ENCODE results near the gene ARHGAP26. TPM values are rescaled to one million over a fixed set of nuclear protein-coding genes. Genes with fewer than 3 reads are reported as not detected.

Gene ARHGAP26
- total and polyA plus RNA-seq, 12 donors = 7.5 to 45.8 (median 37.2) TPM

DNA sequence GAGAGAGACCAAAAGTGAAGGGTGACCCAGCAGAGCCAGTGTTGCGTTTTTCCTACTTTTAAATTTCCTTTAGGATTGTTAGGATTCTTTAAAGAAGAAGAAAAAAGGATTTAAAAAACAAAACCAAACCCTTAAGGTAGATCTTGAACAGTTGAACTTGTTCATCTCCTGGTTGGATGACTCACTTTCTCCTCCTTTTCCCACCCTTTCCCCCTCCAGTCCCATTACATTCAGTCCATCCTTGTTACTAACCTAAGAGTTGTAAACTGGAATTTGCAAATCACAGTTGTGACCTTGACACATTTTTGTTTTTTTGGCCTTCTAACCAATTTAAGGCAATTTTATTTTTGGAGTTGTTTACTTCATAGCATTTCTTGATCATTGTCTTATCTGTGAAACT lies 289.2 kb downstream of the ARHGAP26 start:
- Histone ChIP-seq H3K4me3 (no peak overlapping the region), H3K27me3 (no peaks in the 10 kb centered on the region), H3K36me3 (peaks cover 0 to 51% (median 0%) of the 10 kb centered on the region in 9 donors), H3K27ac (peak overlapping the region in 7 of 10 donors; percentile 1 to 79 (median 33)), H3K4me1 (peaks cover 9 to 75% (median 63%) of the 10 kb centered on the region in 9 donors), H3K9me3 (no peaks in the 10 kb centered on the region)
- TF ChIP-seq, protein P1, sequence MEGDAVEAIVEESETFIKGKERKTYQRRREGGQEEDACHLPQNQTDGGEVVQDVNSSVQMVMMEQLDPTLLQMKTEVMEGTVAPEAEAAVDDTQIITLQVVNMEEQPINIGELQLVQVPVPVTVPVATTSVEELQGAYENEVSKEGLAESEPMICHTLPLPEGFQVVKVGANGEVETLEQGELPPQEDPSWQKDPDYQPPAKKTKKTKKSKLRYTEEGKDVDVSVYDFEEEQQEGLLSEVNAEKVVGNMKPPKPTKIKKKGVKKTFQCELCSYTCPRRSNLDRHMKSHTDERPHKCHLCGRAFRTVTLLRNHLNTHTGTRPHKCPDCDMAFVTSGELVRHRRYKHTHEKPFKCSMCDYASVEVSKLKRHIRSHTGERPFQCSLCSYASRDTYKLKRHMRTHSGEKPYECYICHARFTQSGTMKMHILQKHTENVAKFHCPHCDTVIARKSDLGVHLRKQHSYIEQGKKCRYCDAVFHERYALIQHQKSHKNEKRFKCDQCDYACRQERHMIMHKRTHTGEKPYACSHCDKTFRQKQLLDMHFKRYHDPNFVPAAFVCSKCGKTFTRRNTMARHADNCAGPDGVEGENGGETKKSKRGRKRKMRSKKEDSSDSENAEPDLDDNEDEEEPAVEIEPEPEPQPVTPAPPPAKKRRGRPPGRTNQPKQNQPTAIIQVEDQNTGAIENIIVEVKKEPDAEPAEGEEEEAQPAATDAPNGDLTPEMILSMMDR (IDR thresholded peaks at IDR 0.05) = no peak
- intact Hi-C loops (cut with DNase I) = loop anchor here in 1 of 10 donors (10.0 kb wide), 1 partner anchor 55 kb away; no protein-coding TSS in a partner anchor
- ATAC-seq (no peak), DNase-seq (no peak)
- 96% methylated on average over 1 of the region's 1 CpG for WGBS, 2 donors

DNA sequence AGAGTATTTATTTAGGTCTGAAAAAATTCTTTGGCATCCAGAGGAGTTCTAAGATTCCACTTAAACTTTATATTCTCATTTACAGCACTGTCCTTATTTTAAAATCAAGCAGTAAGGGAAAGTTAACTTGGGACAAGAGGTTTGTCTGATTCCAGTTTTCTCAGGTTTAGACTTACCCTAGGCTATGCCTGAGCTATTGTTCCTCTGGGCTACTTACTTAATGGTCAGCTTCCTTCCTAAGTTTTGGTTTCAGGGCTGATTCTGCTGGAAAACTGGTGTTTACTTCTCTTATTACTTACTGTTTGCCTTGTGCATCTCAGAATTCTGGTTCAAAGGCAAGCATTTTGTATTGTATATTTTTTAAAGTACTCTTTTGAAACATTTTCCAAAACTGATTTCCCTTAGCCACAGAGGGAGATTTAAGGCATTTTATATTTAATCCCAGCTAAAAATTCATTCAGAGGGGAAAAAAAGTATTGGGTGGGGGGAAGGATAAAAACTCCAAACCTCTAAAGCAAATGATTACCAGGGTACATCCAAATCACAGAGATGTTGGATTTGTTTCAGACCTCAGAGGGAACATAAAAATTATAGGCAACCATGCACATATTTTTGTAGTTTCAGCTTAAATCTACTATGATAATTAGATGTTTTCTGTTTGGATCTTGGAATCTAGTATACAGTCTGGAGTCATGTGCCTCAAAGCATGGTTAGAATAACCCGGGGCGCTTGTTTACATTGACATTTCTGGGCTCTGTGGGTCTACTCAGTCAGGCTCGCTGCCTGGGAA lies 290.0 kb downstream of the ARHGAP26 start:
- TF ChIP-seq, protein P1 (IDR thresholded peaks at IDR 0.05) = no peak
- 86 to 91% methylated on average over 3 of the region's 3 CpGs for WGBS, 2 donors
- Histone ChIP-seq H3K36me3 (peaks cover 0 to 43% (median 0%) of the 10 kb centered on the region in 9 donors), H3K4me1 (peaks cover 9 to 76% (median 67%) of the 10 kb centered on the region in 9 donors), H3K27me3 (no peaks in the 10 kb centered on the region), H3K9me3 (no peaks in the 10 kb centered on the region), H3K27ac (peak overlapping the region in 7 of 10 donors; percentile 1 to 79 (median 33)), H3K4me3 (no peak overlapping the region)
- ATAC-seq (no peak), DNase-seq (no peak)
- intact Hi-C loops (cut with DNase I) = loop anchor here in 3 of 10 donors (5.0 to 10.0 kb wide), 4 partner anchors 53 to 135 kb away; no protein-coding TSS in a partner anchor

DNA sequence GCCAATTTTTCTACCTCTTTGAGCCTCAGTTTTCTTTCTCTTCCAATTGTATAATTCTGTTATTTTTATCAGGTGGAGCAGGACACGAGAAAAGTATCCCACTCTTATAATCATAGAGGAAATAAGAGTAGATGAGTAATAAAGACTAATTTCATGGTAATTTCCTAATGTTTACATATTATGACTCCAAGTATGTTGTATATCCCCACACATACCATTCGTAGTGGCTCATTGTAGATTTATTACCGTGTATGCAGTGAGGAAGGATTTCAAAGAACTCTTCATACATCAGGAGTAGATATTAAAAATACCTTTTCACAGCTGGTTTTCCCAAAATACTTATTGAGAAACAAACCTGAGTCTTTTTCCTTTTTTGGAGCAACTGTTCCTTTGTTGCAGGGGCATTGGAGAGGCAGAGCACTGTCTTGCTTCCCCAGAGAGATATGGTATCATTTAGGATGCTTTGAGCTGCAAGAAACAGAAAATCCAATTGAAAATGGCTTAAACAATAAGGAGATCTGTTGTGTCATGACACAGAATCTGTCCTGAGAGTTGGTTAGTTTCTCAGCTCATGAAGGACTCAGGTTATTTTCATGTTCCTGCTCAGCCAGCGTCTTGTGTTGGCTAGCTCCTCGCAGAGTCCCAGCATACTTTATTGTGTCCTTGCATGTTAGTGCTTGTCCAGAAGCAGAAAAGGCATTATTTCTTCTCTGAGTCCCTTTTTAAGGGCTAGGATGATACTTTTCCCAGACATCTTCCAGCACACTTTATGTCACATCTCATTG lies 291.2 kb downstream of the ARHGAP26 start:
- H3K27ac ChIP-seq = peak overlapping the region in 1 of 10 donors; percentile 79
- no peak overlapping the region for H3K4me3 ChIP-seq
- 81 to 88% methylated on average over 5 of the region's 5 CpGs for WGBS, 2 donors
- peaks cover 9 to 82% (median 69%) of the 10 kb centered on the region in 9 donors for H3K4me1 ChIP-seq
- H3K9me3 ChIP-seq = no peaks in the 10 kb centered on the region
- H3K36me3 ChIP-seq = peaks cover 0 to 40% (median 0%) of the 10 kb centered on the region in 9 donors
- H3K27me3 ChIP-seq = no peaks in the 10 kb centered on the region
- intact Hi-C loops (cut with DNase I) = loop anchor here in 2 of 10 donors (5.0 to 10.0 kb wide), 4 partner anchors 54 to 137 kb away; no protein-coding TSS in a partner anchor
- no peak for DNase-seq
- ATAC-seq = no peak
- TF ChIP-seq, protein P1 (IDR thresholded peaks at IDR 0.05) = no peak

DNA sequence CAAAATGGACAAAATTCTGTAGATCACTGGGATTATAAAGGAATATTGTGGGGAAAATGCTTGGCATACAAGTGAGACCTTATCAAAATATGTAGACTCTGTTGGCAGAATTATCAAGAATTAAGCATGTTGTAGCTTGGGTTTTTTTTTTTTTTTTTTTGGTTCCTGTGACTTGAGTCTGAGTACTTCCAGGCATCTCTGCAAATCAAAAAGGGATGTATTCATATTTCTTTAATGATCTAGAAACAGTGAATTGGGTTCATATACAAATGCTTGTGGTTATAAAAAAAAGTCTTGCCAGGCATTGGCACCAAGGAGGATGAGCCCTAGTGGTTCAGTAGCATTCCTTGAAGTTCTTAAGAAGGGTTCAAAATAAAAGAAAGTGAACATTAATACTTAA lies 292.2 kb downstream of the ARHGAP26 start:
- no peaks in the 10 kb centered on the region for H3K9me3 ChIP-seq
- H3K27ac ChIP-seq = peak overlapping the region in 4 of 10 donors; percentile 75 to 85 (median 80)
- peaks cover 0 to 32% (median 0%) of the 10 kb centered on the region in 9 donors for H3K36me3 ChIP-seq
- H3K27me3 ChIP-seq = no peaks in the 10 kb centered on the region
- intact Hi-C loops (cut with DNase I) = loop anchor here in 2 of 10 donors (5.0 to 10.0 kb wide), 4 partner anchors 55 to 138 kb away; no protein-coding TSS in a partner anchor
- H3K4me3 ChIP-seq = no peak overlapping the region
- H3K4me1 ChIP-seq = peaks cover 9 to 83% (median 69%) of the 10 kb centered on the region in 9 donors
- ATAC-seq (no peak), DNase-seq (no peak)
- TF ChIP-seq, protein P1 (IDR thresholded peaks at IDR 0.05) = no peak

All from heart right ventricle (tissue), 16 donors.